GM06990 (cell line): ENCODE measurements around the gene IGFL4.
A peak's percentile ranks its signal among the peaks of the same experiment; 100 is the strongest.
"Not testable (repeated sequence)": the region's sequence is repeated elsewhere in the genome, so short reads cannot be mapped to it uniquely, and the experiment has no call there.

Experiments
- DNase-seq: peaks from one replicate; pipeline ENCODE4 v3.0.0-alpha.2; 2011; ENCODE audit not compliant: insufficient read length; ENCODE audit errors: extremely low read depth
- H3K27me3 ChIP-seq: replicated peaks from 2 replicates; pipeline ENCODE4 v1.6.0; 2011; ENCODE audit warnings: low read length; ENCODE audit not compliant: control insufficient read depth, insufficient read depth
- H3K36me3 ChIP-seq: 2 replicates; pipeline ENCODE4 v1.5.1; 2011; ENCODE audit warnings: low read length; ENCODE audit not compliant: control insufficient read depth, insufficient read depth
- H3K4me3 ChIP-seq: replicated peaks from 2 replicates; pipeline ENCODE4 v1.5.1; 2011; ENCODE audit warnings: low read depth, mild to moderate bottlenecking, control low read depth, low read length
- CTCF ChIP-seq: IDR thresholded peaks from 2 replicates; pipeline ENCODE4 v1.5.1; 2011; ENCODE audit warnings: low read length, control low read depth, mild to moderate bottlenecking, inconsistent platforms; ENCODE audit not compliant: insufficient read depth, poor library complexity, severe bottlenecking

The IGFL4 gene

GRCh38 chr19:46082728-46083050, 41.9 kb upstream of the IGFL4 start:
- H3K27me3 ChIP-seq, result peaks cover 2% of the 10 kb centered on the region
- DNase-seq, result no peak
- H3K36me3 ChIP-seq, result no peaks in the 10 kb centered on the region
- TF ChIP-seq CTCF, result no peak
- no peak overlapping the region for H3K4me3 ChIP-seq

- Histone ChIP-seq H3K27me3 (peaks cover 2% of the 10 kb centered on the region), H3K4me3 (no peak overlapping the region), H3K36me3 (no peaks in the 10 kb centered on the region)
- peak; percentile 56 for TF ChIP-seq CTCF
- DNase-seq, result no peak
These were observed 41.3 kb upstream of the IGFL4 start for GRCh38 chr19:46081928-46082727.

GRCh38 chr19:46080561-46080960, 39.8 kb upstream of the IGFL4 start:
- Histone ChIP-seq H3K27me3 (peaks cover 2% of the 10 kb centered on the region), H3K4me3 (no peak overlapping the region), H3K36me3 (no peaks in the 10 kb centered on the region)
- DNase-seq, result no peak
- no peak for TF ChIP-seq CTCF

GRCh38 chr19:46079576-46079975, 38.8 kb upstream of the IGFL4 start:
- TF ChIP-seq CTCF, result no peak
- H3K4me3 ChIP-seq, result no peak overlapping the region
- no peaks in the 10 kb centered on the region for H3K36me3 ChIP-seq
- H3K27me3 ChIP-seq, result peaks cover 2% of the 10 kb centered on the region
- DNase-seq, result no peak

GRCh38 chr19:46078573-46079332, 38.0 kb upstream of the IGFL4 start:
- TF ChIP-seq CTCF, result peak; percentile 45

More at GRCh38 chr19:46078573-46079332, 38.0 kb upstream of the IGFL4 start:
- H3K27me3 ChIP-seq, H3K36me3 ChIP-seq, DNase-seq, H3K4me3 ChIP-seq: not testable (repeated sequence)
